ENCODE results near the gene CPXM2. TPM values are rescaled to one million over a fixed set of nuclear protein-coding genes. Genes with fewer than 3 reads are reported as not detected.

CPXM2 gene
- polyA plus RNA-seq, 3 donors = not detected

- no peaks in the 10 kb centered on the region for H3K9me3 ChIP-seq (replicated peaks in 1 of 2; ENCODE audit: control insufficient read depth in 1 of 2, insufficient read depth in 1 of 2, low read length in 2 of 2)
- no peaks in the 10 kb centered on the region for H3K4me1 ChIP-seq (ENCODE audit: control insufficient read depth in 1 of 2, insufficient read depth in 2 of 2, low read length in 2 of 2)
- no peak overlapping the region for H3K4me3 ChIP-seq (replicated peaks in 1 of 3; ENCODE audit: low read depth in 2 of 3, low read length in 3 of 3)
- 80% methylated on average over 3 of the region's 4 CpGs for WGBS (ENCODE audit: insufficient coverage)
- DNase-seq = no peak
- Mint-ChIP-seq H3K4me3 (no peak overlapping the region), H3K9me3 (peaks cover 0 to 6% (median 0%) of the 10 kb centered on the region in 7 donors), H3K27ac (no peak overlapping the region), H3K27me3 (ENCODE audit: low read depth in 3 of 3) (peaks cover 1 to 8% (median 6%) of the 10 kb centered on the region in 3 donors), H3K4me1 (peaks cover 5% of the 10 kb centered on the region), H3K36me3 (no peaks in the 10 kb centered on the region)
- no peaks in the 10 kb centered on the region for H3K79me2 ChIP-seq (ENCODE audit: insufficient read depth, low read length)
- no peak for TF ChIP-seq CTCF (IDR thresholded peaks at IDR 0.05)
- H3K4me2 ChIP-seq (replicated peaks; ENCODE audit: extremely low read depth, low read length, poor library complexity, severe bottlenecking) = no peak overlapping the region
- H3K9ac ChIP-seq (ENCODE audit: insufficient read depth, low read length, poor library complexity, severe bottlenecking) = no peak overlapping the region
- no peak overlapping the region for H3K27ac ChIP-seq (ENCODE audit: low read depth in 1 of 2, low read length in 2 of 2)
- intact Hi-C loops (cut with micrococcal nuclease) = no loop called here
- no peaks in the 10 kb centered on the region for H4K20me1 ChIP-seq (ENCODE audit: insufficient read depth, low read length)
- no peaks in the 10 kb centered on the region for H3K27me3 ChIP-seq (ENCODE audit: control insufficient read depth in 2 of 2, insufficient read depth in 2 of 2, low read length in 2 of 2)
- H3K36me3 ChIP-seq (replicated peaks in 1 of 2; ENCODE audit: control insufficient read depth in 1 of 2, insufficient read depth in 2 of 2, low read length in 2 of 2) = no peaks in the 10 kb centered on the region
- H2AFZ ChIP-seq (ENCODE audit: insufficient read depth, low read depth, low read length, poor library complexity, severe bottlenecking) = no peak overlapping the region
Measured at GRCh38 chr10:123706236-123706635, 185.4 kb downstream of the CPXM2 start.

GRCh38 chr10:123704812-123705211 lies 186.8 kb downstream of the CPXM2 start:
- no peak for TF ChIP-seq CTCF (IDR thresholded peaks at IDR 0.05)
- Histone ChIP-seq H2AFZ (ENCODE audit: insufficient read depth, low read depth, low read length, poor library complexity, severe bottlenecking) (no peak overlapping the region), H3K9me3 (replicated peaks in 1 of 2; ENCODE audit: control insufficient read depth in 1 of 2, insufficient read depth in 1 of 2, low read length in 2 of 2) (no peaks in the 10 kb centered on the region), H3K9ac (ENCODE audit: insufficient read depth, low read length, poor library complexity, severe bottlenecking) (no peak overlapping the region), H3K4me2 (replicated peaks; ENCODE audit: extremely low read depth, low read length, poor library complexity, severe bottlenecking) (no peak overlapping the region), H3K27me3 (ENCODE audit: control insufficient read depth in 2 of 2, insufficient read depth in 2 of 2, low read length in 2 of 2) (no peaks in the 10 kb centered on the region), H3K27ac (ENCODE audit: low read depth in 1 of 2, low read length in 2 of 2) (no peak overlapping the region), H3K36me3 (replicated peaks in 1 of 2; ENCODE audit: control insufficient read depth in 1 of 2, insufficient read depth in 2 of 2, low read length in 2 of 2) (no peaks in the 10 kb centered on the region), H3K4me1 (ENCODE audit: control insufficient read depth in 1 of 2, insufficient read depth in 2 of 2, low read length in 2 of 2) (no peaks in the 10 kb centered on the region), H3K79me2 (ENCODE audit: insufficient read depth, low read length) (no peaks in the 10 kb centered on the region), H4K20me1 (ENCODE audit: insufficient read depth, low read length) (no peaks in the 10 kb centered on the region), H3K4me3 (replicated peaks in 1 of 3; ENCODE audit: low read depth in 2 of 3, low read length in 3 of 3) (no peak overlapping the region)
- H3K36me3 Mint-ChIP-seq = no peaks in the 10 kb centered on the region
- H3K4me3 Mint-ChIP-seq = no peak overlapping the region
- intact Hi-C loops (cut with micrococcal nuclease) = no loop called here
- H3K9me3 Mint-ChIP-seq = peaks cover 0 to 4% (median 1%) of the 10 kb centered on the region in 7 donors
- WGBS (ENCODE audit: insufficient coverage) = 0% methylated on average over 3 of the region's 6 CpGs
- peaks cover 7% of the 10 kb centered on the region for H3K4me1 Mint-ChIP-seq
- no peak for DNase-seq
- peaks cover 1 to 8% (median 6%) of the 10 kb centered on the region in 3 donors for H3K27me3 Mint-ChIP-seq (ENCODE audit: low read depth in 3 of 3)
- H3K27ac Mint-ChIP-seq = no peak overlapping the region
